HG03378 (cell line): ENCODE results near the gene GRIK3.

ENCODE experiments used
- ATAC-seq: cut with Tn5 transposase; IDR thresholded peaks from one replicate; pipeline ENCODE4 v1.9.1; 2021; ENCODE audit warnings: mild to moderate bottlenecking, moderate library complexity; ENCODE audit not compliant: unreplicated experiment

The GRIK3 gene

GRCh38 chr1:37017720-37018119, 16.6 kb downstream of the GRIK3 start:
- no peak for ATAC-seq

GRCh38 chr1:37016121-37016520, 18.2 kb downstream of the GRIK3 start:
- ATAC-seq, result no peak

DNA sequence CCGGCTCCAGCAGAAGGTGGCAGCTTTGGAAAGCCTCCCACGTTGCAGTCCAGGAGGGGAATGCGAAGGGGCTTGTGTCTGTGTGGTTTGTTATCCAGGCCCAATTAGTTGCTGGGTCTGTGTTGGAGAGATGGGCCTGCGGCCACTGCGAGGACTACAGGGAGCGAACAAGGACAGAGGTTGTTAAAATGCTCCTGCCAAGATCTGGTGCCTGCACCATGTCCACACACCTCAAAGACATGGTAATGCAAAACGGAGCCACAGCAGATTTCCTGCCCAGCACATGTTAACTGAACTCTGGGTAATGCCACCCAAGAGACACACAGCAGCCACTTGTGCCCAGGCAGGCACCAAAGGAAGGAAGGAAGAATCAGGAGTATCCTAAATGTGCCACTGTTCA, 18.6 kb downstream of the GRIK3 start:
- ATAC-seq, result no peak

- no peak for ATAC-seq
These were observed 22.1 kb downstream of the GRIK3 start for GRCh38 chr1:37012226-37012625.

- ATAC-seq, result no peak
These were observed 24.3 kb downstream of the GRIK3 start for GRCh38 chr1:37010011-37010410.

- no peak for ATAC-seq
These were observed 24.8 kb downstream of the GRIK3 start for GRCh38 chr1:37009521-37009920.

DNA sequence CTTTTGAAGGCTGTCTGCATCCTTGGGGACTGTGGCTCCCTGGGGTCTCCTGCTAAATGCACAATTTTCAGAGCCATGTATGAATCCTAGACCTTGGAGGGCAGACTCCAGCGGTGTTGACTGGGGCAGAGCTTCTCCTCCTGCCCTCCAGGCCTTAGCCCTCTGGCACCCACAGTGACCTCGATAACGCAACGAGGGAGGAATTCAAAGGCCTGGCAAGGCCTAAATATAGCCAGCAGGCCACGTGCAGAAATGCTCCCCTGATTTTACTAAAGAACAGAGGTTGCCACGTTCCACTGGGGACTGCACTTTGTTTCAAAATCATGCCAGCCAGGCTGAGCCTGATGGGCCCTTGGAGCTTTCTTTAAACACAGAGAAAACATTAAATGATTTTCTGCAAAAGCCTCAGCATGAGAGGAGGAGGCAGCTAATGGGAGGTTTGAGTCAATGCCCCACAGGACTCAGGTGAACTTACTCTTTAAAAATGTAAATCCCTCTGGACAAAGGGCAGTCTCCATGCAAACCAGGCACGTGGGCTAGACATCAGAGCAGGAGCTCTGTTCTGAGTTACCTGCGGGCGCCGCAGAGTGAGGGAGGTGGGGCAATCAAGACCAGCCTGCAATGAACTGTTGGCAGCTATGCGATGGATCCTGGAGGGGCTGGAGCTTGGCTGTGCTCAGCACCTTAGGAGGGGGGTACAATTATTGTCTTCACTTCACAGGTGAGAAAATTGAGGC, 28.0 kb downstream of the GRIK3 start:
- ATAC-seq, result no peak

DNA sequence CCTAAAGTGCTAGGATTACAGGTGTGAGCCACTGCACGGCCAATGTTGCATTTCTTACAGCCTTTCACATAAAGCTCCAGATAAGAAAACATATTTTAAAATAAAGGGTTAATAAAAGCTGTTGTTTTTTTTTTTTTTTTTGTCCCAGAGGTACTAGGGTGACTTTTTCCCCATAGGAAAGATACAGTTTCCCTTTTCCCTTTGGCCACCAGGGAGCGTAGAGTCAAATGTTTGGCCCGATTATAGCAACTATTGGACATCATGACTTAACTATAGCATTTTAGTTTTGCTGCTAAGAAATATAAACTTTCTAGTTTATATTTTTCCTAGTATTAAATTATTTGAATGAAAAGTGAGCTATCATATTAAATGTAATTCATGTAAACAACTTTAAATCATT, 31.4 kb downstream of the GRIK3 start:
- ATAC-seq, result no peak

DNA sequence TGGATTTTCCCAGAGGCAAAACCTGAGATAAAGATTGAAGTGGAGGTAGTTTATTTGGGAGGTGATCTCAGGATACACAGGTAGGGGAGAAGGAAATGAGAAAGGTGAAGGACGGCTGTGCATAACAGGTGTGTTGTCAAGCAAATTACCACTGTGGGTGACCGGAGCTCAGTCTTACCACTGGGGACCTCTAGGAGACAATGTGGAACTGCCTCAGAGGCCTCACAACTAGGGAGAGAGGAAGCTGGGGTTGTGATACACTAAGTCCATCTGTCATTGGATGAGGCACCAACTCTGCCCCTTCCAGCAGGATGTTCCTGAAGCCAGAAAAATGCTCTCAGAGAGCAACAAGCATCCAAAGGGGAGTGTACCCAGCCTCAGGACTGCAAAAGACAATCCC, 32.6 kb downstream of the GRIK3 start:
- no peak for ATAC-seq

DNA sequence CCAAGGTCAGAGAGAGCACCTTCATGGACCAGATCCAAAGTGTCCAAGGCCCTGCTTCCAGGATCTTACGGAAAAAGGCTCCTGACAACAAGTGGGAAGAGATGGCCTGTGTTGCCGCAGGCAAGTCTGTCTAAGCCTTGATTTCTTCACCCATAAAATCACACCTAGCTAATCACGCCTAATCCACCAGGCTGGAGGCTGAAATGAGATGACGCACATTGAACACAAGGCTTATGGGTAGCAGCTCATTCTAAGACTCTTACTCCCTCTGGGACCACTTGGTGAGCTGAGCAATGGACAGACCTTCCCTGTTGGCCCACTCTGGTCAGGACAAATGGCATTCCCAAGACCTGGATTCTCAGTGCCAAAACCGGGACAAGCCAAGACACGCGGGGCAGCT, 38.2 kb downstream of the GRIK3 start:
- no peak for ATAC-seq

GRCh38 chr1:36994868-36995267, 39.4 kb downstream of the GRIK3 start:
- ATAC-seq, result no peak

GRCh38 chr1:36994294-36994693, 40.0 kb downstream of the GRIK3 start:
- ATAC-seq, result no peak

- no peak for ATAC-seq
These were observed 42.0 kb downstream of the GRIK3 start for GRCh38 chr1:36992139-36992943.

DNA sequence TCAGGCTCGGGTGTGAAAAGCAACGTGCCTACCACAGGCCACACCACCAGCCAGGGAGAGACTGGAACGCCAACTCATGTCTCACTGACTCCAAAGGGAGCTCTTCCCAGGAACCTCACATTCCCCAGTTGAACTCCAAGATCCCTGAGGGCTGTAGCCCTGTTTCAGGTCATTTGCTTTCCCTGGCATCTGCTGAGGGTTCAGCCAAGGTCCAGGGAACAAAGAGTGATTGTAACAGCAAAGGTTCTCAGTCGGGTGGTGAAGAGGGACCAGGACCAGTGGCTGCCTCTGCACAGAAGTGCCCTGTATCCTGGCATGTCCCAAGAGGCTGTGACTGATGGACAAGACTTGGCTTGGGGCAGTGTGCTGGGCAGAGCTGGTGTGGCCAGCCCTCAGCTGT, 42.8 kb downstream of the GRIK3 start:
- ATAC-seq, result no peak

- no peak for ATAC-seq
These were observed 43.4 kb downstream of the GRIK3 start for GRCh38 chr1:36990928-36991327.

- ATAC-seq, result no peak
These were observed 45.1 kb downstream of the GRIK3 start for GRCh38 chr1:36989241-36989640.

DNA sequence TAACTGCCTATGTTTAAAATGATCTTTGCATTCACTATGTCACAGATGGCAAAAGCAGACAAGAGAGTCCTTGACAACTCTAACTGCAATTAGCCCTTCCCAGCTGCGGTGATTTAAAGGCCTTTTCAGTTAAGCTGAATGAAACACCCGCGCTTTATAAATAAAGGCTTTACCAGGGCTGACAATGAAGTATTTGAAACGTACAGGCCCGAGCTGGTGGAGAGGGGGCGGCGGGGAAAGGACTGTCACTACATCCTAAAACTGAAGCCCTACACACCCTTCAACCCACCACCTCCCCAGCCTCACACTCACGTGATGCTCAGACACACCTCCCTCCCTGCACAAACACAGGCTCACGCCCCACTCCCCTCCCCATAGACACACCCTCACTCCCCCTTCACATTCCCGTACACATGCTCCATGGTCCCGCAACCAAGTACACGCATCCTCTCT, 45.5 kb downstream of the GRIK3 start:
- ATAC-seq, result no peak

DNA sequence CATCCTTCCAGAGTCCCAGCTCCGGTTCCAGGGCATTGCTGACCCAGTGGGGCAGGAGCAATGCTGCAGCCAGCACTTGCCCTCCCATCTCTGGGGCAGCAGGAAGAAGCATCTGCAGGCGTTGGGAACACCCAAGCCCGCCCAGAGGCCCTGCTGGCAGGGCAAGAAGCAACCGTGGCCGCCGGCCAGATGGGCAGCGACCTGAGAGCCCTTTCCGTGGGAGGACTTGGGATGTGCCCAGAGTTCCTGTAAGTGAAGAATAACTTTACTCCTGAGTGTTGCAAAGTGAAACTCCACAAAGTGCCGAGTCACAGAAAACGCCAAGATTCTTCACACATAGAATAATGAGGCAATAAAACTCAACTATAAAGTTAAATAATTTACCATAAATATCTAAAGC, 46.0 kb downstream of the GRIK3 start:
- ATAC-seq, result no peak

DNA sequence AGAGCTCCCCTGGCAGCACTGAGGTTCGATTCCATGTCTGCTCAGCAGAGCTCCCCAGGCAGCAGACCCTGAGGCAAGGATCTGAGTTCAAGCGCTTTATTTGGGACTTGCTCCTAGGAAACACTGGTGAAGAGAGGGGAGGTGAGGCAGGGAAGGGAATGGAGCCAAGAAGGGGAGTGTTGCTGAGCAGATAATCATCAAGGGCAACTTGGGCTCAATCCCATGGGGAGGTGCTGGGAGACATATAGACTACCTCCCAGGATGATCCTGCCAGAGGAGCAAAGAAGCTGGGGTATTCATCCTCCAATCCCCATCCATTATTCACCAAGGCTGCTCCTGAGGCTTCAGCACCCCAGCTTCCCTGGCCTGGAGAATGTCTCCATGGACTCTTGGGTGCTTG, 47.0 kb downstream of the GRIK3 start:
- ATAC-seq, result no peak

DNA sequence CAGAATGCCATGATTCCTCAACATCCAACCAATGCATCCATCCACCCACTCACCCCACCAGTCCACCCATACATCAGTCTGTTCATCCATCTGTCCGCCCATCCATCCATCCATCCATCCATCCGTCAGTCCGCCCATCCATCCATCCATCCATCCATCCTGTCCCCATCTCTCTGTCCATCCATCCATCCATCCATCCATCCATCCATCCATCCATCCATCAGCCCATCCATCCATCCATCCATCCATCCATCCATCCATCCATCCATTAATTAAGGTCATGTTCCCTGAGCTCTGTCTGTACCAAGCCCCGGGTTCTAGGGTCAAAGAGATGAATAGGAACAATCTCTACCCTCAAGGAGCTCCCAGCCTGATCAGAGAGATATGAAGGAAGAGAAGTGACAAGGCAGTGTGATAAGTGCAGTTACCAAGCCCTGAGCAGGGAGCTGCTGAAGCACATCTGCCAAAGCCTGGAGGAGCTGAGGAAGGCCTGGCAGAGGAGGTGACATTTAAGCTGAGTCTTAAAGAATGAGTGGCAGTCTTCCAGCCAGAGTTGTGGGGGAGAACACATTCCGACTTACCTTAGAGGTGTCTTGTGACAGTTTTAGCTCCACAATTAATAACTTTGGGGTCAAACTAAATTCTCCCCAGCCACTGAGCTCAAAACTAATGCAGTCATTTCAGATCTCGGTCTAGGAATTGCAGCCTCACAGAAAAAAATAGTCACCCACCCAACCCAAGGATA, 47.9 kb downstream of the GRIK3 start:
- no peak for ATAC-seq

- no peak for ATAC-seq
These were observed 49.6 kb downstream of the GRIK3 start for GRCh38 chr1:36984675-36985074.

DNA sequence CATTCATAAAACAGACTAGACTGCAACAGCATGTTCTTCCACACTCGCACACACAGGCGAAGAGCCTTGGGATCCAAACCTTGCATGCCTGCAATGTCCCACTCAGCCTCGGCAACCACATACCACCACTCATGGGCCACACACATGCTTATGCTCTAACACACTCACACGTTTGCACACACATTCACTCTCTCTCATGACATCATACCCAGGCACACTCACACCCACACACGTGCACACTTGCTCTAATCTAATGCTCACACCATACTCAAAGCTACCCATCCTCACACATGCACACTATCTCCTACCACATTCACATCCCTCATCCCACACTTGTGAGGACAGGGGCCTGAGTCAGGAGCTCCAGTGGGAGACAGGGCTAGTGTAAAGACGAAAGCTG, 50.3 kb downstream of the GRIK3 start:
- ATAC-seq, result no peak
